Hematopoietic multipotent progenitor cell treated with erythropoietin and hydrocortisone succinate and interleukin-3 and kit ligand, for 17 days (in vitro differentiated cells): ENCODE measurements around the gene SGK1.
"Not testable (repeated sequence)": the region's sequence is repeated elsewhere in the genome, so short reads cannot be mapped to it uniquely, and the experiment has no call there.

Experiments used
- DNase-seq: peaks from one replicate; pipeline ENCODE4 v3.0.0-alpha.2; 2015; ENCODE audit warnings: low spot score

The SGK1 gene

GRCh38 chr6:134190883-134191282, 127.0 kb downstream of the SGK1 start:
- no peak for DNase-seq

- no peak for DNase-seq
Observed at GRCh38 chr6:134187751-134188150, 130.2 kb downstream of the SGK1 start.

- DNase-seq, result no peak
Observed at GRCh38 chr6:134187154-134187553, 130.8 kb downstream of the SGK1 start.

- DNase-seq, result no peak
Observed at GRCh38 chr6:134186355-134186754, 131.6 kb downstream of the SGK1 start.

- DNase-seq, result no peak
Observed at GRCh38 chr6:134185277-134185676, 132.6 kb downstream of the SGK1 start.

GRCh38 chr6:134183844-134184243, 134.1 kb downstream of the SGK1 start:
- no peak for DNase-seq

GRCh38 chr6:134182528-134182927, 135.4 kb downstream of the SGK1 start:
- DNase-seq, result no peak

GRCh38 chr6:134181726-134182125, 136.2 kb downstream of the SGK1 start:
- DNase-seq, result not testable (repeated sequence)

GRCh38 chr6:134181251-134181650, 136.7 kb downstream of the SGK1 start:
- DNase-seq, result not testable (repeated sequence)

- not testable (repeated sequence) for DNase-seq
Observed at GRCh38 chr6:134180540-134180939, 137.4 kb downstream of the SGK1 start.

- DNase-seq, result peak; percentile 75
Observed at GRCh38 chr6:134178161-134179044, 139.5 kb downstream of the SGK1 start.

GRCh38 chr6:134177753-134178160, 140.2 kb downstream of the SGK1 start:
- DNase-seq, result no peak

- DNase-seq, result no peak
Observed at GRCh38 chr6:134177236-134177635, 140.7 kb downstream of the SGK1 start.

- no peak for DNase-seq
Observed at GRCh38 chr6:134176264-134176975, 141.5 kb downstream of the SGK1 start.

- peak; percentile 28 for DNase-seq
Observed at GRCh38 chr6:134175532-134176263, 142.2 kb downstream of the SGK1 start.

GRCh38 chr6:134174672-134175531, 143.0 kb downstream of the SGK1 start:
- DNase-seq, result peak; percentile 92

- DNase-seq, result peak; percentile 91
Observed at GRCh38 chr6:134173936-134174671, 143.8 kb downstream of the SGK1 start.

GRCh38 chr6:134173366-134173725, 144.6 kb downstream of the SGK1 start:
- peak; percentile 34 for DNase-seq

- DNase-seq, result peak; percentile 37
Observed at GRCh38 chr6:134172706-134173365, 145.1 kb downstream of the SGK1 start.

- no peak for DNase-seq
Observed at GRCh38 chr6:134172020-134172705, 145.7 kb downstream of the SGK1 start.
